ENCODE data around the gene TDRD6.
A peak's percentile ranks its signal among the peaks of the same experiment; 100 is the strongest.

TDRD6 gene

GRCh38 chr6:46684771-46685170 is 2.9 kb upstream of the TDRD6 start:
- no peak for DNase-seq

GRCh38 chr6:46688117-46688965 is 656 bp downstream of the TDRD6 start:
- DNase-seq, result no peak

- DNase-seq, result no peak
Observed at GRCh38 chr6:46688966-46689335, 1.3 kb downstream of the TDRD6 start.

- DNase-seq, result no peak
Observed at GRCh38 chr6:46689657-46690056, 2.0 kb downstream of the TDRD6 start.

GRCh38 chr6:46690141-46690755 is 2.6 kb downstream of the TDRD6 start:
- no peak for DNase-seq

GRCh38 chr6:46690911-46691451 is 3.3 kb downstream of the TDRD6 start:
- DNase-seq, result no peak

- no peak for DNase-seq
Observed at GRCh38 chr6:46699970-46700369, 12.3 kb downstream of the TDRD6 start.

- DNase-seq, result peak in 1 of 3 experiments; percentile 5
Observed at GRCh38 chr6:46704562-46704961, 16.9 kb downstream of the TDRD6 start.

- no peak for DNase-seq
Observed at GRCh38 chr6:46706464-46706863, 18.8 kb downstream of the TDRD6 start.

- DNase-seq, result no peak
Observed at GRCh38 chr6:46711491-46711890, 23.8 kb downstream of the TDRD6 start.

GRCh38 chr6:46715141-46715540 is 27.5 kb downstream of the TDRD6 start:
- no peak for DNase-seq

GRCh38 chr6:46719099-46719498 is 31.4 kb downstream of the TDRD6 start:
- DNase-seq, result no peak

- no peak for DNase-seq
Observed at GRCh38 chr6:46720401-46720800, 32.7 kb downstream of the TDRD6 start.

GRCh38 chr6:46729787-46730326 is 42.2 kb downstream of the TDRD6 start:
- no peak for DNase-seq

- DNase-seq, result no peak
Observed at GRCh38 chr6:46730921-46731461, 43.3 kb downstream of the TDRD6 start.

- DNase-seq, result no peak
Observed at GRCh38 chr6:46733341-46733801, 45.7 kb downstream of the TDRD6 start.

- DNase-seq, result peak in 2 of 3 experiments; percentile 73 to 76
Observed at GRCh38 chr6:46734867-46735719, 47.4 kb downstream of the TDRD6 start, which contains the start of gene PLA2G7. Gene PLA2G7 (minus strand): TSS chr6:46735375. CDS start chr6:46722891, 12,484 bp downstream.

GRCh38 chr6:46735720-46736031 is 48.0 kb downstream of the TDRD6 start:
- DNase-seq, result no peak

- DNase-seq, result no peak
Observed at GRCh38 chr6:46736906-46737305, 49.2 kb downstream of the TDRD6 start.

- DNase-seq, result no peak
Observed at GRCh38 chr6:46741482-46741881, 53.8 kb downstream of the TDRD6 start.

GRCh38 chr6:46741910-46742309 is 54.2 kb downstream of the TDRD6 start:
- no peak for DNase-seq

GRCh38 chr6:46743425-46744158 is 55.9 kb downstream of the TDRD6 start:
- no peak for DNase-seq
